HG03103 (cell line): ENCODE results near the gene PPP1R9B.

Source experiments
- ATAC-seq: cut with Tn5 transposase; IDR thresholded peaks from one replicate; pipeline ENCODE4 v1.9.1; 2021; ENCODE audit warnings: low read depth; ENCODE audit not compliant: unreplicated experiment

The PPP1R9B gene

GRCh38 chr17:50096092-50096491 lies 54.4 kb downstream of the PPP1R9B start:
- ATAC-seq = no peak

DNA sequence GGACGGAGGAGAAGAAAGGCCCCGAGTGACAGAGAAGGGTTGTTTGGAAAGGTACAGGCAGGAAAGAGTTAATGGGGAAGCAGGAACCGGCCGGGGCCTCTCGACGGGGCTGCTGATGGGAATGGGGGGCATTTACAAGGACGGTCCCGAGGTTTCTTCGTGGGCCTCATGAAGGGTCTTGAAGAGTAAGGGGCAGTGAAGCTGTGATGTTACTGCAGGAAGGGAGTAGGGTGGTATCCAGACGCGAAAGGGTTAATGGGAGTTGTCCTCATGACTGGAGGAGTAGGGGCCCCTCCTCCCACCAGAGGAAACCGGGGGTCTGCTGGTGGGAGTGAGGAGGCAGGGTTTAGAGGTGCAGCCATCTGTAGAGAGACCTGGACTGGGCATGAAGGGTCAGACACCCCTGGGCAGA lies 54.8 kb downstream of the PPP1R9B start:
- ATAC-seq = no peak

DNA sequence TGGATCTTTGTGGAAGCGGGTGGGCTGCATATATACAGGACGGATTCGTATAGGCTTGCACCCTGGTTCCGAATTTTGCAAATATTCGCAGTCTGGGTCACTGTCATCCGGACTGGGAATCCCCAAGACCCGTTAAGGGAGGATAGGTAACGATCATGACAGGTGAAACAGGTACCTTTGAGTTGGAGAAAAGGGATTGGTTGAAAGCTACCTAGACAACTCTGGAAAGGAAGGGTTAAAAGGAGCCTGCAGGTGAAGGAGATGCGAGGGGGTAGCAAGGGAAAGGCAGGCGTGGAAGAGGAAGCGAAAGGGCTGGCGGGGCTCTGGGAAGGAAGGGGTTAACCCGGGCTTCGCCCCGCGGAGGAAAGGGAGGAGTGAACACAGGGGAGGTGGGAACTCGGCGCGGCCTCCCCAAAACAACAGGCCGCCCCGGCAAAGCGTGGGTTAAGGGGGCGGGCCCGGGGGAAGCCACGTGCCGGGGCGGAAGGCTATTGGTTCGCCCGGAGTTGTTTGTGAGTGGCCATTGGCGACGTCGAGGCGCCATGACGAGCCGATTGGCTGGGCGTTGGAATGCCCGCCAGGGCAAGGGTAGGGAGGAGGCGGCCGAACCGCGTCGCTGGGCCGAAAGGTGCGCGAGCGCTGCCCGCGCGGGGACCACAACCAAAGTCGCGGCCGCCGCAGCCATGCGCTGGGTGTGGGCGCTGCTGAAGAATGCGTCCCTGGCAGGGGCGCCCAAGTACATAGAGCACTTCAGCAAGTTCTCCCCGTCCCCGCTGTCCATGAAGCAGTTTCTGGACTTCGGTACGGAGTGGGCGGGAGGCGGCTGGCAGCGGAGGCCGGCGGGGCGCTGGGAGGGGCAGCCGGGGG lies 55.5 kb downstream of the PPP1R9B start, which contains the start of gene PDK2:
Gene PDK2, plus strand, starts transcription at position 599 of the 867 bp plus-strand sequence. Its CDS starts 85 bp downstream, at position 684.
- peak; percentile 87 for ATAC-seq

- ATAC-seq = no peak
These were observed 56.2 kb downstream of the PPP1R9B start for GRCh38 chr17:50094243-50094752.

DNA sequence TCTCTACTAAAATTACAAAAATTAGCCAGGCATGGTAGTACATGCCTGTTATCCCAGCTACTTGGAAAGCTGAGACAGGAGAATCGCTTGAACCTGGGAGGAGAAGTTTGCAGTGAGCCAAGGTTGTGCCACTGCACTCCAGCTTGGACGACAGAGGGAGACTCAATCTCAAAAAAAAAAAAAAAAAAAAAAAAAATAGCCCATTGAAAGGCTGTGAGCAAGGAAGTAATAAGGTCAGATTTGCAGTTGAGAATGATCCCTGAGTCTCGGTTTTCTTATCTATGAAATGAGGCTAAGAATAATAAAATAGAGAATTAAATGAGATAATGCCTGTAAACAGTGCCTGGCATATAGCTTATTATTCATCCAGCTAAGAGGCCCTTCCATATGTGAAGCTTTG lies 56.7 kb downstream of the PPP1R9B start:
- no peak for ATAC-seq

DNA sequence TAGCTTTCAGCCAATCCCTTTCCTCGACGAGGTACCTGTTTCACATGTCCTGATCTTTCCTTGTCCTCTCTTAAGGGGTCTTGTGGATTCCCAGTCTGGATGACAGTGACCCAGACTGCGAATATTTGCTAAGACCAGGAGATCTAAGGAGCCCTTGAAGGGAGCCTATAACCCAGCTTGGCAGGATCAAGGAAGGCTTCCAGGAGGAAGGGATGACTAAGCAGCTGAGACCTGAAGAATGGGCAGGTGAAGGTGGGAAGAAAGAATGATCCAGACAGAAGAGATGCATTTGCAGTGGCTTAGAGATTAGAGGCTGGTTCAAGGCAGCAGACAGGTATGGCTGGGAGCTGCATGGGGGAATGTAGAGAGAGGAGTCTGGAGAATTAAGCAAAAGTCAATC lies 57.2 kb downstream of the PPP1R9B start:
- ATAC-seq = no peak

GRCh38 chr17:50091918-50092285 lies 58.6 kb downstream of the PPP1R9B start:
- no peak for ATAC-seq

DNA sequence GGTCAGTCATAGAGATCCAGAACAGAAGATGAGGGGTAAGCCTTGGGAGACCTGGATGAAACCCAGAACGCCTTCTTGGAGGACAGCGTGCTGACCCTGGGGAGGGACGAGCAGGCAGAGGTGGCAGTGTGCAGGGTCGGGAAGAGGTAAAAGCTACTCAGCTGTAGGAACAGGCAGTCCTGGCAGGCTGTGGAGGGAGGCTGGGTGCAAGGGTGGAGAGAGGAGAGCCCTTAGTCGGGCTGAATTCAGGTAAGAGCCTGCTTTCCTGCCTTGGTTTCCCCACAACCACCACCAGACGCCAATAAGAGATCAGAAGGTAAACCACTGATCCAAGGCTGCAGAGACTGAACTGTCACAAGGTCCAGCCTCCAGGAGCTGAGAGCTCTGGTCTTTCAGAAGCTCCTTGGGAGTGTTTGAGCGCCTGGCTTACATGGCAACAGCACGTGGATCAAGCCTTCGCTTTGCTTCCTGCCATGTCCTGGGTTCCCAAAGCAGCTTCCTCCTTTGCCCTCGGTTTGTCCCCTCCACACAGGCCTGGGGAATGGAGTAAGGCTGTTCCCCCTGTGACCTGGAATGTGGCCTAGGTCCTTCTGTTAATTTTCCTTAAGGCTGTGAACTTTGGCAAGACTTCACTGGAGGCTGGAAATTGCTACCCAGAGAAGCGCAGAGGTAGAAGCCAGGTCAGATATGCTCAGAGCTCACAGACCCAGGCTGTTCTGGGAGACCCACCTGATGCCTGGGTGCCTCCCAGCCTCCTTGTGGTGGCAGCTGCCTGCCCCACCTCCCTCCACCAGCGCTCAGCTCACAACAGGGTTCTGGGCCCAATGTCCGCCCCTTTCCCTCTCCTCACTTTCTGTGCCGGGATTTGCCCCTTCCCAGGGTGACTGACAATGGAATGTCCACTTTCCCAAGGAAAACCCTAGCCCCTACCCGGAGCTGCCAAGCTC lies 59.2 kb downstream of the PPP1R9B start:
- ATAC-seq = no peak

DNA sequence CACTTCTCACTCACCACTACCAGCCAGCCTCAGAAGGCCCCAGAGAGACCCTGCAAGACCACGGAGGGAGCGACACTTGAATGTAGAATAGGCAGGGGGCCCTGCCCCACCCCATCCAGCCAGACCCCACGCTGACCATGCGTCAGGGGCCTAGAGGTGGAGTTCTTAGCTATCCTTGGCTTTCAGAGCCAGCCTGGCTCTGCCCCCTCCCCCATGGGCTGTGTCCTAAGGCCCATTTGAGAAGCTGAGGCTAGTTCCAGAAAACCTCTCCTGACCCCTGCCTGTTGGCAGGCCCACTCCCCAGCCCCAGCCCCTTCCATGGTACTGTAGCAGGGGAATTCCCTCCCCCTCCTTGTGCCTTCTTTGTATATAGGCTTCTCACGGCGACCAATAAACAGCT lies 60.4 kb downstream of the PPP1R9B start:
- ATAC-seq = no peak

DNA sequence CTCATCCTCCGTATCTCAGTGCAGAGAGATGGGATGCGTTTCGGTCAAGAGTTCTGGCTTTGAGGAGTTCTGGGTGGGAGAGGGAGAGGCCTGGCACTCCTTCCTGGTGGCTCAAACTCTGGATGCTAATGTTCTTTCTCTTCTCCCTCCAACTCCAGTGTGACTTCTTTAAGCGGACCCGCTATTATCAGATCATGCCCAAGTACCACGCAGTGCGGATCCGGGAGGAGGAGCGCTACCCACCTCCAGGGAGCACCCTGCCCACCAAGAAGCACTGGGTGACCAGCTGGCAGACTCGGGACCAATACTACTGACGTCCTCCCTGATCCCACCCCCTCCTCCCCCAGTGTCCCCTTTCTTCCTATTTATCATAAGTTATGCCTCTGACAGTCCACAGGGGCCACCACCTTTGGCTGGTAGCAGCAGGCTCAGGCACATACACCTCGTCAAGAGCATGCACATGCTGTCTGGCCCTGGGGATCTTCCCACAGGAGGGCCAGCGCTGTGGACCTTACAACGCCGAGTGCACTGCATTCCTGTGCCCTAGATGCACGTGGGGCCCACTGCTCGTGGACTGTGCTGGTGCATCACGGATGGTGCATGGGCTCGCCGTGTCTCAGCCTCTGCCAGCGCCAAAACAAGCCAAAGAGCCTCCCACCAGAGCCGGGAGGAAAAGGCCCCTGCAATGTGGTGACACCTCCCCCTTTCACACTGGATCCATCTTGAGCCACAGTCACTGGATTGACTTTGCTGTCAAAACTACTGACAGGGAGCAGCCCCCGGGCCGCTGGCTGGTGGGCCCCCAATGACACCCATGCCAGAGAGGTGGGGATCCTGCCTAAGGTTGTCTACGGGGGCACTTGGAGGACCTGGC lies 61.3 kb downstream of the PPP1R9B start:
- ATAC-seq = no peak

DNA sequence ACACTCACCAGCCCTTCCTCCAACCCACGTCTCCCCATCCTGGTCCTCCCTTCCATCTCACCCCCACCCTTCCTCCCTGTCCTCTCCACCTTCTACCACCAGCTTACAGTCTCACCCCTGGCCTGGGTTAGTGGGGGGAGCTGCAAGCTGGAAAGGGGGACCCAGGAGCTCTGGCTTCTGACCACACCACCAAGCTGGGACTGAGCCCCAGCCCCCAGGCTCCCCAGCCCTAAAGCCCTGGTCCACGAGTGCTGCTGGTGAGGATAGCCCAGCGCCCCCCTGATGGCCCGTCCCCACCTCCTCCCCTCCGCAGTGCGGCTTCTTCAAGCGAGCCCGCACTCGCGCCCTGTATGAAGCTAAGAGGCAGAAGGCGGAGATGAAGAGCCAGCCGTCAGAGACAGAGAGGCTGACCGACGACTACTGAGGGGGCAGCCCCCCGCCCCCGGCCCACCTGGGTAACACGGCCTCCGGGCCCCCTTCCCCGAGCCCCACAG lies 62.5 kb downstream of the PPP1R9B start:
- ATAC-seq = no peak

DNA sequence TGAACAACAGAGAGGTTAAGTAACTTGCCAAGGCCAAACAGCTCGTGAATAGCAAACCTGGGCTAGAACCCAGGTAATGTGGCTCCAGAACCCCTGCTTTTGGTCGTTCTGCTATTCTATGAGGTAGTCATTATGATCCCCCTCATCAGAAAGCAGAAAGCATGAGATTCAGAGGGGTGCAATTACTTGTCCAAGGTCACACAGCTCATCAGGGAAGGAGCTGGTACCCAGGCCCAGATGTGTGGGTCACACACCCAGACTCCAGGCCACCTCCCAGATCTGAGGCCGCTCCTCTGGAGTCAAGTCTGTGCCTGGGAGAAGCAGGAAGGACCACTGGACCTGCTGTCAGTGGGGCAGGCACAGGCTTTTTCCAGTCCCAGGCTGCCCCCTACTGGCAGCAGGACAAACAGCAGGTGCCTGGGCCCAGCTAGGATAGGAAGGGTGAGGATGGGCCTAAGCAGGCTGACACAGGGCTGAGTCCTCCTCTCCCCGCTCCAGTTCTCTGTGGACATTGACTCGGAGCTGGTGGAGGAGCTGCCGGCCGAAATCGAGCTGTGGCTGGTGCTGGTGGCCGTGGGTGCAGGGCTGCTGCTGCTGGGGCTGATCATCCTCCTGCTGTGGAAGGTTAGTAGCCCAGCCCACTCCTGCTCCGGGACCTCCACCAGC lies 63.1 kb downstream of the PPP1R9B start:
- no peak for ATAC-seq
